Loucy (cell line): ENCODE data around the gene TIMM50.
A peak's percentile ranks its signal among the peaks of the same experiment; 100 is the strongest.

ENCODE experiments used
- EZH2phosphoT487 ChIP-seq: fragments of 200-600 bp; IDR thresholded peaks from 2 replicates; pipeline ENCODE4 v1.6.1; 2018; ENCODE audit warnings: antibody characterized with exemption, mild to moderate bottlenecking, moderate library complexity, borderline replicate concordance
- TF ChIP-seq, protein P1 (sequence below): fragments of 200-600 bp; sonication (generic); conservative IDR thresholded peaks from 2 replicates; pipeline ENCODE4 v1.5.1; 2014; ENCODE audit warnings: mild to moderate bottlenecking, antibody characterized with exemption, low read length

DNA sequence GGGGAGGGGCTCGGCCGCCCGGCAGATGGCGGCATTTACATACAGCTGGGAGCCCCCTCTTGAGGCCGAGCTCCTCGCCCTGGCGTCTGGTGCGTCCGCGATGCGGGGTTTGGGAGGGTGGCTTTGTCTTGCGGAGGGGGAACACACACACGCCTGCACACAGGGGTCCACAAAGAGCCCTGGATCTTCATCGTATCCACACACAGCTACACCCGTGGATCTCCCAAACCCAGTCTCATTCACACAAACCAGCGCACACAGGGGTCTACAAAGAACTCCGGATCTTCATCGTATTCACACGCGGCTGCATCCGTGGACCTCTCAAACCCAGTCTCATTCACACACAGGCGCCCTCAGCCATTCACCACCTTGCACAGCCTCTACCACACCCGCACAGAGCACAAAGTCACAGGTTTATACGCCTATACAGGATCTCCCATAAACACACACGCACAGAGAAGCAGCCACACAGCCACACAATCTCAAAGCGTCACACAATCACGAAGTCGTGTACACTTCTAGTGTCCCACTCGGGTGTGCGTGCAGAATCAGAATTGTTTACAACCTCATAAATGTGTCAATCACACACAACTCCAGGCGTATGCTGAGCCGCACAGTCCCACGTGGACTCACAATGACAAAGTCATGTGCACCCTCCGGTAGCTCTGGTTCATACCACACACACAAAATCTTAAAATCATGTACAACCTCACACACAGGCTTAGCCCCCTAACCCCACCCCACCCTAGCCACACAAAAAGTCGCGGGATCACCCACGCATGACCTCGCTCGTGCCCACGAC is 17.6 kb downstream of the TIMM50 start:
- TF ChIP-seq, protein P1, sequence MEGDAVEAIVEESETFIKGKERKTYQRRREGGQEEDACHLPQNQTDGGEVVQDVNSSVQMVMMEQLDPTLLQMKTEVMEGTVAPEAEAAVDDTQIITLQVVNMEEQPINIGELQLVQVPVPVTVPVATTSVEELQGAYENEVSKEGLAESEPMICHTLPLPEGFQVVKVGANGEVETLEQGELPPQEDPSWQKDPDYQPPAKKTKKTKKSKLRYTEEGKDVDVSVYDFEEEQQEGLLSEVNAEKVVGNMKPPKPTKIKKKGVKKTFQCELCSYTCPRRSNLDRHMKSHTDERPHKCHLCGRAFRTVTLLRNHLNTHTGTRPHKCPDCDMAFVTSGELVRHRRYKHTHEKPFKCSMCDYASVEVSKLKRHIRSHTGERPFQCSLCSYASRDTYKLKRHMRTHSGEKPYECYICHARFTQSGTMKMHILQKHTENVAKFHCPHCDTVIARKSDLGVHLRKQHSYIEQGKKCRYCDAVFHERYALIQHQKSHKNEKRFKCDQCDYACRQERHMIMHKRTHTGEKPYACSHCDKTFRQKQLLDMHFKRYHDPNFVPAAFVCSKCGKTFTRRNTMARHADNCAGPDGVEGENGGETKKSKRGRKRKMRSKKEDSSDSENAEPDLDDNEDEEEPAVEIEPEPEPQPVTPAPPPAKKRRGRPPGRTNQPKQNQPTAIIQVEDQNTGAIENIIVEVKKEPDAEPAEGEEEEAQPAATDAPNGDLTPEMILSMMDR, result peak; percentile 53
- TF ChIP-seq EZH2phosphoT487, result no peak
